HepG2 (cell line): ENCODE results near the gene METTL26. TPM values are rescaled to one million over a fixed set of nuclear protein-coding genes. Genes with fewer than 3 reads are reported as not detected.

Experiments used
- ATAC-seq: fragments of 200-7000 bp; cut with Tn5 transposase; 3 replicates; pipeline ENCODE4 v1.9.1; 2020; ENCODE audit warnings: mild to moderate bottlenecking, moderate library complexity
- BruUV-seq: library from RNA; stranded (reverse); fragments of 400-500 nt; replicated peaks from 2 replicates; lab custom pipeline; 2021; lab: Mats Ljungman, UMichigan
- CTCF ChIA-PET: fragments of 300-600 bp; formaldehyde crosslinking; extraction: SDS; loops from one replicate; lab custom pipeline; 2021; ENCODE audit warnings: low total read pairs, inconsistent platforms, low intra/inter-chr PET ratio; lab: Yijun Ruan, JAX
- POLR2A ChIA-PET: fragments of 350-600 bp; sonication (Branson Sonifier 250); formaldehyde crosslinking; loops from one replicate; lab custom pipeline; 2020; ENCODE audit warnings: antibody characterized with exemption, inconsistent platforms; lab: Yijun Ruan, JAX
- DNase-seq: peaks from one replicate; pipeline ENCODE4 v3.0.0-alpha.2; 2015; ENCODE audit warnings: low spot score
- FAIRE-seq: peaks from 3 replicates; lab custom pipeline; 2011; peaks lifted over from hg19 to GRCh38; lab: Jason Lieb, UNC
- H2AFZ ChIP-seq: one replicate; pipeline ENCODE4 v1.6.1; 2011; ENCODE audit warnings: low read length, inconsistent platforms
- H3K27ac ChIP-seq: fragments of 300-600 bp; 3 replicates; pipeline ENCODE4 v1.8.0; 2011; ENCODE audit warnings: mixed run types, mild to moderate bottlenecking, mixed read lengths, low read length, inconsistent platforms; ENCODE audit not compliant: insufficient read depth; ENCODE audit errors: extremely low read length
- H3K27me3 ChIP-seq, 2 experiments: fragments of 200-600 bp in 1 of 2; 2 replicates in 1 of 2; 3 replicates in 1 of 2; pipeline versions ENCODE4 v1.6.0 to v1.8.0; 2011; ENCODE audit warnings: low read length in 2 of 2, mild to moderate bottlenecking in 2 of 2, moderate library complexity in 2 of 2, inconsistent platforms in 1 of 2; ENCODE audit not compliant: insufficient read depth in 2 of 2, control insufficient read depth in 1 of 2
- H3K36me3 ChIP-seq, 2 experiments: fragments of 200-600 bp in 1 of 2; replicated peaks in 1 of 2; 2 replicates in 1 of 2; 3 replicates in 1 of 2; pipeline versions ENCODE4 v1.5.1 to v1.8.0; 2011; ENCODE audit warnings: low read length in 2 of 2, inconsistent platforms in 1 of 2; ENCODE audit not compliant: insufficient read depth in 2 of 2, control insufficient read depth in 1 of 2
- H3K4me1 ChIP-seq: 2 replicates; pipeline ENCODE4 v1.5.1; 2012; ENCODE audit warnings: low read length, inconsistent platforms; ENCODE audit not compliant: insufficient read depth
- H3K4me2 ChIP-seq: 2 replicates; pipeline ENCODE4 v1.6.0; 2011; ENCODE audit warnings: low read depth, low read length, inconsistent platforms
- H3K4me3 ChIP-seq, 3 experiments: fragments of 200-600 bp in 1 of 3; sonication (generic), shearing (Covaris generic) in 1 of 3; replicated peaks in 1 of 3; 2 replicates each; pipeline ENCODE4 v1.5.1; 2011 to 2016; ENCODE audit warnings: low read length in 3 of 3, inconsistent platforms in 2 of 3, low read depth in 2 of 3, mild to moderate bottlenecking in 2 of 3, control low read depth in 1 of 3, mixed read lengths in 1 of 3; ENCODE audit not compliant: insufficient read depth in 1 of 3
- H3K79me2 ChIP-seq: one replicate; pipeline ENCODE4 v1.6.1; 2011; ENCODE audit warnings: low read length, inconsistent platforms; ENCODE audit not compliant: insufficient read depth
- H3K9ac ChIP-seq: 2 replicates; pipeline ENCODE4 v1.6.0; 2011; ENCODE audit warnings: mild to moderate bottlenecking, low read depth, low read length, inconsistent platforms; ENCODE audit not compliant: insufficient read depth
- H3K9me3 ChIP-seq: 2 replicates; pipeline ENCODE4 v1.5.1; 2012; ENCODE audit warnings: mild to moderate bottlenecking, low read length
- H4K20me1 ChIP-seq: 2 replicates; pipeline ENCODE4 v1.6.0; 2011; ENCODE audit warnings: inconsistent platforms, mild to moderate bottlenecking, low read length, moderate library complexity; ENCODE audit not compliant: insufficient read depth
- ETV6 ChIP-seq: sonication (generic); formaldehyde crosslinking; conservative IDR thresholded peaks from 2 replicates; pipeline ENCODE4 v1.4.0; 2020; ENCODE audit warnings: missing genetic modification reagents
- HDAC1 ChIP-seq: sonication (generic); formaldehyde crosslinking; IDR thresholded peaks from 2 replicates; pipeline ENCODE4 v1.5.1; 2020; ENCODE audit warnings: mild to moderate bottlenecking, missing genetic modification reagents
- HNRNPK ChIP-seq: fragments of 200-400 bp; formaldehyde crosslinking; IDR thresholded peaks from 2 replicates; pipeline ENCODE4 v1.6.1; 2018; ENCODE audit warnings: low read length, low read depth, moderate library complexity, mild to moderate bottlenecking; ENCODE audit not compliant: poor library complexity, severe bottlenecking
- NFKBIZ ChIP-seq: IDR thresholded peaks from 2 replicates; pipeline ENCODE4 v1.6.1; 2018; ENCODE audit warnings: missing genetic modification reagents, missing compliant biosample characterization
- SIN3B ChIP-seq: fragments of 150-350 bp; IDR thresholded peaks from 2 replicates; pipeline ENCODE4 v1.6.1; 2014; ENCODE audit warnings: low read length
- ZFP37 ChIP-seq: sonication (generic); formaldehyde crosslinking; IDR thresholded peaks from 2 replicates; pipeline ENCODE4 v1.4.0; 2020; ENCODE audit warnings: missing genetic modification reagents, borderline replicate concordance
- ZNF432 ChIP-seq: sonication (generic); formaldehyde crosslinking; IDR thresholded peaks from 2 replicates; pipeline ENCODE4 v1.5.0; 2020; ENCODE audit warnings: missing genetic modification reagents, mild to moderate bottlenecking, borderline replicate concordance
- ZNF83 ChIP-seq: sonication (generic); formaldehyde crosslinking; IDR thresholded peaks from 2 replicates; pipeline ENCODE4 v1.4.0; 2020; ENCODE audit warnings: missing genetic modification reagents, mild to moderate bottlenecking, borderline replicate concordance
- WGBS: methylation state at CpG from one replicate; pipeline ENCODE4 v1.1.6; 2017; ENCODE audit warnings: low lambda C conversion rate; 5-methylcytosine and 5-hydroxymethylcytosine counted together
- in situ Hi-C: cut with HindIII; loops from 2 replicates; pipeline ENCODE4 v1.10.0; 2017; ENCODE audit warnings: low pct_unique_long_range_greater_than_20kb; ENCODE audit not compliant: extremely low pct_ligation_motif_present
- intact Hi-C: fragments of 100-400 bp; cut with micrococcal nuclease; formaldehyde crosslinking; loops from one replicate; pipeline ENCODE4 v1.10.0; 2022; ENCODE audit not compliant: unreplicated experiment
- polyA plus RNA-seq, 8 experiments: library from polyadenylated mRNA; depleted of rRNA in 3 of 8; stranded (reverse) in 7 of 8; unstranded in 1 of 8; fragments of >200 nt; fragmentation: Illumina TruSeq in 4 of 8; extraction: Trizol in 4 of 8; gene quantifications; 2 replicates each; pipeline versions ENCODE4 v1.2.1 to v1.2.3, GENCODE V29; 2011 to 2016; ENCODE audit warnings: low read depth in 4 of 8, missing spikeins in 1 of 8, mixed read lengths in 1 of 8; ENCODE audit not compliant: insufficient read depth in 1 of 8
- total RNA-seq, 5 experiments: library from RNA; depleted of rRNA; stranded (reverse); fragments of >200 nt; fragmentation: Illumina TruSeq; extraction: Trizol; gene quantifications; 2 replicates each; pipeline ENCODE4 v1.2.3, GENCODE V29; 2016; ENCODE audit warnings: low read depth in 1 of 5

The METTL26 gene
- total and polyA plus RNA-seq, 2 of the 13 experiments (the other 11 are each of a cell fraction or from before 2014, with no cell fraction given): 65.5 to 70.1 TPM

DNA sequence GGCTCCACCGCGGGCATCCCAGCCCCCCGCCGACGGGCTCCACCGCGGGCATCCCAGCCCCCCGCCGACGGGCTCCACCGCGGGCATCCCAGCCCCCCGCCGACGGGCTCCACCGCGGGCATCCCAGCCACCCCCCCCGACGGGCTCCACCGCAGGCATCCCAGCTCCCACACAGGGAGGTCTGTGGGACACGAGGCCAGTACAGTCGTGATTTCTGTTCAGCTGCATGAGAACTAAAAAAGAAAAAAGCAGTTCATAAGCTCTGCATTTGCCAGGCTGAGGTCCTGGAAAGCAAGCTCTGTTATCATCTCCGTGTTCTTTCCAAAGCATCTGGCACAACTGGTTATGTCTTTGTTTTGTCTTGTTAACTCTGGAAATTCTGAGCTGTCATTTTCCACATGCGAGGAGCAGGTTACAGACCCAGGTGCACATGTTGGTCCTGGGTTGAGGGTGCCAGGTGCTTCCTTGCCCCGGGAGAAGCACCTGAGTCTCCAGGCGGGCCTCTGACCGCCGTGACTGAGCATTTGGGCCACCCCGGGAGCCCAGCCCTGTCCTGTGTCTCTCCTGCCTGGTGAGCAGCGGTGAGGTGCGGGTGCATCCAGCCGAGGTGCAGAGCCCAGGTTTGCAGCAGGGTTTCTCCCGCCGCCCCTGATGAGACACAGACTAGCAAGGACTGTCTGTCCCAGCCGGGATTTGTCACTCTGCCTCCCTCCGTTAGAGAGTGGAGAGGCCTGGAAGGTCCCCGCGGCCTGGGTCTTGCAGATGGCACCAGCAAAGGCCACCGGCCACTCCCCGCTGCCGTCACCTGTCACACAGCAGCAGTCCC, 15.2 kb downstream of the METTL26 start (continued):
- TF ChIP-seq HNRNPK (no peak), SIN3B (no peak), ZFP37 (CRISPR knock-in tag) (no peak), ETV6 (CRISPR knock-in tag) (no peak), NFKBIZ (CRISPR knock-in tag) (no peak), ZNF432 (CRISPR knock-in tag) (no peak), HDAC1 (CRISPR knock-in tag) (no peak)
- TF ChIP-seq, all 625 proteins: peak for 0

GRCh38 chr16:619476-620100, 16.5 kb downstream of the METTL26 start:
- POLR2A ChIA-PET: no interaction called here
- WGBS: 96% methylated on average over 20 of the region's 20 CpGs
- peaks cover 9% of the 10 kb centered on the region for H3K4me1 ChIP-seq

More at GRCh38 chr16:619476-620100, 16.5 kb downstream of the METTL26 start:
- ATAC-seq (no peak), FAIRE-seq (no peak), DNase-seq (no peak)
- Histone ChIP-seq H3K9me3 (no peaks in the 10 kb centered on the region), H3K36me3 (peaks cover 0 to 6% of the 10 kb centered on the region in 2 experiments; a peak in 1 of 5 replicates), H3K9ac (no peak overlapping the region), H3K27me3 (no peaks in the 10 kb centered on the region), H3K27ac (no peak overlapping the region), H2AFZ (no peak overlapping the region), H3K4me2 (no peak overlapping the region), H4K20me1 (no peaks in the 10 kb centered on the region), H3K79me2 (no peaks in the 10 kb centered on the region), H3K4me3 (no peak overlapping the region)
- CTCF ChIA-PET: no interaction called here
- no peak for TF ChIP-seq ZNF83 (CRISPR knock-in tag)
- in situ Hi-C loops (no loop called here), intact Hi-C loops (no loop called here)
- BruUV-seq: no TSS peak
